CD14-positive monocyte (primary cell): ENCODE data around the gene HOXB5. TPM values are rescaled to one million over a fixed set of nuclear protein-coding genes. Genes with fewer than 3 reads are reported as not detected.

ENCODE experiments used
- DNase-seq, 3 donors: peaks; one replicate each; pipeline ENCODE4 v3.0.0-alpha.2; 2011 to 2022
- H2AFZ ChIP-seq: 2 replicates; pipeline ENCODE4 v1.6.0; 2012; ENCODE audit warnings: mild to moderate bottlenecking, low read depth, low read length, inconsistent platforms; ENCODE audit not compliant: insufficient read depth, poor library complexity, severe bottlenecking
- H3K27ac ChIP-seq, 2 donors: 1 replicate in 1 of 2; 2 replicates in 1 of 2; pipeline ENCODE4 v1.5.1; 2012 to 2013; ENCODE audit warnings: low read length in 2 of 2, control low read depth in 1 of 2, inconsistent platforms in 1 of 2, low read depth in 1 of 2, mild to moderate bottlenecking in 1 of 2
- H3K27me3 ChIP-seq, 2 donors: one replicate each; pipeline versions ENCODE4 v1.6.0 to v1.6.1; 2011 to 2013; ENCODE audit warnings: low read length in 2 of 2; ENCODE audit not compliant: control insufficient read depth in 2 of 2, insufficient read depth in 2 of 2
- H3K36me3 ChIP-seq, 2 donors: replicated peaks in 1 of 2; 1 replicate in 1 of 2; 2 replicates in 1 of 2; pipeline versions ENCODE4 v1.5.1 to v1.6.1; 2012 to 2013; ENCODE audit warnings: low read length in 2 of 2, control low read depth in 1 of 2, inconsistent platforms in 1 of 2, mild to moderate bottlenecking in 1 of 2; ENCODE audit not compliant: insufficient read depth in 2 of 2, control insufficient read depth in 1 of 2
- H3K4me1 ChIP-seq, 2 donors: 1 replicate in 1 of 2; 2 replicates in 1 of 2; pipeline versions ENCODE4 v1.5.1 to v1.6.1; 2012 to 2013; ENCODE audit warnings: low read length in 2 of 2, control low read depth in 1 of 2, inconsistent platforms in 1 of 2, mild to moderate bottlenecking in 1 of 2, moderate library complexity in 1 of 2; ENCODE audit not compliant: insufficient read depth in 2 of 2, control insufficient read depth in 1 of 2
- H3K4me2 ChIP-seq: replicated peaks from 2 replicates; pipeline ENCODE3; 2012; ENCODE audit warnings: low read length, moderate library complexity, mild to moderate bottlenecking; ENCODE audit not compliant: poor library complexity, severe bottlenecking; ENCODE audit errors: extremely low read depth
- H3K4me3 ChIP-seq, 3 experiments: fragments of 200-600 bp in 1 of 3; sonication (generic) in 1 of 3; replicated peaks in 1 of 3; 1 replicate in 2 of 3; 2 replicates in 1 of 3; pipeline ENCODE4 v1.5.1; 2011 to 2013; ENCODE audit warnings: low read length in 3 of 3, mild to moderate bottlenecking in 3 of 3, control low read depth in 2 of 3, low read depth in 2 of 3, inconsistent platforms in 1 of 3, moderate library complexity in 1 of 3
- H3K79me2 ChIP-seq: 2 replicates; pipeline ENCODE4 v1.6.0; 2012; ENCODE audit warnings: mild to moderate bottlenecking, control low read depth, inconsistent platforms, low read length, moderate library complexity; ENCODE audit not compliant: insufficient read depth
- H3K9ac ChIP-seq: 2 replicates; pipeline ENCODE4 v1.6.0; 2017; ENCODE audit warnings: low read length, mild to moderate bottlenecking; ENCODE audit not compliant: insufficient read depth, poor library complexity, severe bottlenecking
- H3K9me3 ChIP-seq, 2 donors: replicated peaks in 1 of 2; 1 replicate in 1 of 2; 2 replicates in 1 of 2; pipeline versions ENCODE4 v1.5.1 to v1.6.1; 2012 to 2013; ENCODE audit warnings: low read length in 2 of 2, control low read depth in 1 of 2; ENCODE audit not compliant: control insufficient read depth in 1 of 2, insufficient read depth in 1 of 2
- H4K20me1 ChIP-seq: 2 replicates; pipeline ENCODE4 v1.6.0; 2012; ENCODE audit warnings: mild to moderate bottlenecking, low read length, control low read depth, moderate library complexity; ENCODE audit not compliant: insufficient read depth
- H3K27ac Mint-ChIP-seq, 7 donors: one replicate each; pipeline ENCODE4 v1.8.0; 2020; ENCODE audit warnings: mild to moderate bottlenecking in 7 of 7, mixed read lengths in 7 of 7, moderate library complexity in 6 of 7, inconsistent platforms in 2 of 7
- H3K27me3 Mint-ChIP-seq, 3 donors: one replicate each; pipeline ENCODE4 v1.8.0; 2021 to 2022; ENCODE audit warnings: low read depth in 3 of 3, mild to moderate bottlenecking in 3 of 3, mixed read lengths in 3 of 3, moderate library complexity in 3 of 3, inconsistent platforms in 1 of 3
- H3K36me3 Mint-ChIP-seq, 2 donors: one replicate each; pipeline ENCODE4 v1.8.0; 2020; ENCODE audit warnings: mixed read lengths in 2 of 2, inconsistent platforms in 1 of 2, mild to moderate bottlenecking in 1 of 2
- H3K4me1 Mint-ChIP-seq: one replicate; pipeline ENCODE4 v1.8.0; 2020; ENCODE audit warnings: mild to moderate bottlenecking, mixed read lengths
- H3K4me3 Mint-ChIP-seq, 2 donors: one replicate each; pipeline ENCODE4 v1.8.0; 2020; ENCODE audit warnings: mild to moderate bottlenecking in 2 of 2, mixed read lengths in 2 of 2, moderate library complexity in 1 of 2
- H3K9me3 Mint-ChIP-seq, 7 donors: one replicate each; pipeline ENCODE4 v1.8.0; 2020 to 2022; ENCODE audit warnings: mixed read lengths in 7 of 7, mild to moderate bottlenecking in 6 of 7, moderate library complexity in 6 of 7, inconsistent platforms in 2 of 7
- WGBS: methylation state at CpG from one replicate; pipeline ENCODE4 v1.1.5; 2013; ENCODE audit warnings: missing lambda C conversion rate; ENCODE audit not compliant: insufficient coverage; 5-methylcytosine and 5-hydroxymethylcytosine counted together
- intact Hi-C, 2 donors: fragments of 100-400 bp; cut with micrococcal nuclease; formaldehyde crosslinking; loops; one replicate each; pipeline versions ENCODE4 v1.15.0 to v1.15.1; 2023
- polyA plus RNA-seq, 3 donors: library from polyadenylated mRNA; depleted of rRNA in 1 of 3; unstranded in 2 of 3; stranded (reverse) in 1 of 3; fragments of 300-500 nt in 2 of 3; fragments of >200 nt in 1 of 3; fragmentation: Illumina TruSeq in 2 of 3; gene quantifications; 1 replicate in 2 of 3; 2 replicates in 1 of 3; pipeline ENCODE4 v1.2.3, GENCODE V29; 2012 to 2021
- TF ChIP-seq, protein P1 (sequence below): fragments of 200-600 bp; IDR thresholded peaks from one replicate; pipeline ENCODE4 v1.8.0; 2022; ENCODE audit warnings: antibody characterized with exemption, mild to moderate bottlenecking

Gene HOXB5
- polyA plus RNA-seq, 3 donors = not detected

DNA sequence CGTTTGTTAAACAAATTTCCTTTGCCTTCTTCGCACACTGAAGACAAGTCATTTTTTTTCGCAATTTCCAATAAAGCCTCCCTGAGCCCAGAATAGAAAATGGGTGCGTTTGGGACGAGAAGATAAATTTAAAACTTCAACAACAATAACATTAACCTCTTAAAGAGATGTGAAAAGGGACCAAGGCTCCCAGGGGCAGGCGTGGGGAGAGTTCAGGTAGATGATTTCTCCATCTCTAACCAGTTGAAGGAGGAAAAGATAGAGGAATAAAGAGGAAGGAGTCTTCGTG is 14.2 kb downstream of the HOXB5 start:
- H3K27me3 Mint-ChIP-seq = peaks cover 86 to 90% (median 90%) of the 10 kb centered on the region in 3 donors
- H4K20me1 ChIP-seq = no peaks in the 10 kb centered on the region
- H3K9ac ChIP-seq = no peak overlapping the region
- no peaks in the 10 kb centered on the region for H3K36me3 ChIP-seq
- H3K4me1 ChIP-seq = peaks cover 31 to 49% of the 10 kb centered on the region in 2 donors
- intact Hi-C loops = no loop called here
- peak overlapping the region; percentile 81 to 94 for H3K4me3 Mint-ChIP-seq
- H3K9me3 Mint-ChIP-seq = peaks cover 4 to 41% (median 24%) of the 10 kb centered on the region in 7 donors
- peaks cover 13 to 21% of the 10 kb centered on the region in 2 donors for H3K36me3 Mint-ChIP-seq
- WGBS = no CpG with 5 or more reads among the region's 7 CpGs
- H3K4me3 ChIP-seq = peak overlapping the region in 1 of 3 experiments; percentile 86
- H3K27ac Mint-ChIP-seq = no peak overlapping the region
- no peak overlapping the region for H3K27ac ChIP-seq
- H2AFZ ChIP-seq = no peak overlapping the region
- H3K4me2 ChIP-seq = peak overlapping the region; percentile 99
- TF ChIP-seq, protein P1, sequence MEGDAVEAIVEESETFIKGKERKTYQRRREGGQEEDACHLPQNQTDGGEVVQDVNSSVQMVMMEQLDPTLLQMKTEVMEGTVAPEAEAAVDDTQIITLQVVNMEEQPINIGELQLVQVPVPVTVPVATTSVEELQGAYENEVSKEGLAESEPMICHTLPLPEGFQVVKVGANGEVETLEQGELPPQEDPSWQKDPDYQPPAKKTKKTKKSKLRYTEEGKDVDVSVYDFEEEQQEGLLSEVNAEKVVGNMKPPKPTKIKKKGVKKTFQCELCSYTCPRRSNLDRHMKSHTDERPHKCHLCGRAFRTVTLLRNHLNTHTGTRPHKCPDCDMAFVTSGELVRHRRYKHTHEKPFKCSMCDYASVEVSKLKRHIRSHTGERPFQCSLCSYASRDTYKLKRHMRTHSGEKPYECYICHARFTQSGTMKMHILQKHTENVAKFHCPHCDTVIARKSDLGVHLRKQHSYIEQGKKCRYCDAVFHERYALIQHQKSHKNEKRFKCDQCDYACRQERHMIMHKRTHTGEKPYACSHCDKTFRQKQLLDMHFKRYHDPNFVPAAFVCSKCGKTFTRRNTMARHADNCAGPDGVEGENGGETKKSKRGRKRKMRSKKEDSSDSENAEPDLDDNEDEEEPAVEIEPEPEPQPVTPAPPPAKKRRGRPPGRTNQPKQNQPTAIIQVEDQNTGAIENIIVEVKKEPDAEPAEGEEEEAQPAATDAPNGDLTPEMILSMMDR = no peak
- peaks cover 76 to 93% of the 10 kb centered on the region in 2 donors for H3K27me3 ChIP-seq
- H3K79me2 ChIP-seq = no peaks in the 10 kb centered on the region
- DNase-seq = no peak
- H3K9me3 ChIP-seq = peaks cover 0 to 24% of the 10 kb centered on the region in 2 donors
- peaks cover 49% of the 10 kb centered on the region for H3K4me1 Mint-ChIP-seq

DNA sequence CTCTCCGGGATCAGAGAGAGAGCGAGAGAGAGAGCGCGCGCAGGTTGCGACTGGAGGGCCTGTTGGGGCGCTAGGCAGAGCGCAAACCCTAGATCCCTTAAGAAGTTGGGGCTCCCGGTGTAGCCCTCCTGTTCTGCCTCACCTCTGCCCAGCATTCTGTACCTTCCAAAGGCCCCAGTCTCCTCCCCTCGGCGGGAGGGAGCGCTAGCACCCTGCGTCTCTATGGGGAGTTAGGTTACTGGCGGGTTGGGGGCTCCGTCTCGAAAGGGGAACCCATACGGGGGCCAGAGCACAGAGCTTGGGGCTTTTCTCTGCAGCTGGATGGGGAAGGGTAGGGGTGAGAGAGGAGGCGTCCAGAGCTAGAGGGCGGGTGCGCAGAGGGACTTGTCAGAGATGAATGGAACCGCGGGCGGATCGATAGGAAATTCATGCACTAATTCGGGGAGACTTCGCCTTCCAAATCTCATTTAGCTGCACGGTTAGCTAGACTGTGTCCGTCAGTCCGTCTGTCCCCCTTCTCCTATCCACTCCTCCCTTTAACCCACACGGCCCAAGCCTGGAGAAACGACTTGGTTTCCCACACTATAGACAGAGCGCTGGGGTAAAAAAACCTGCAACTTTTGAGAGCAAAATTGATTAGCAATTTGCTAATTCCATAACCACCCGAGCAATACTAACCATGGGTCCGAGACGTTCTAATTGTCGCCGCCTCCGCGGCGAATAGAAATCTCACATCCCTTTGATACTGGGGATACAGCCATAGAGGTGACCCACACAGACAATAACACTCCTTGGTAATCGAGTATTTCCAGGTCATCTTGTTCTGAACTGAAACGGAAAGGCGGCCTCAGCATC is 14.7 kb downstream of the HOXB5 start:
- Histone ChIP-seq H3K4me2 (peak overlapping the region; percentile 99), H3K4me1 (peaks cover 31 to 49% of the 10 kb centered on the region in 2 donors)

More for the DNA sequence above, 14.7 kb downstream of the HOXB5 start:
- Histone ChIP-seq H3K27ac (no peak overlapping the region), H3K27me3 (peaks cover 75 to 93% of the 10 kb centered on the region in 2 donors), H4K20me1 (no peaks in the 10 kb centered on the region), H3K36me3 (no peaks in the 10 kb centered on the region), H3K9ac (no peak overlapping the region), H3K79me2 (no peaks in the 10 kb centered on the region), H3K9me3 (peaks cover 0 to 24% of the 10 kb centered on the region in 2 donors), H2AFZ (peak overlapping the region; percentile 93), H3K4me3 (peak overlapping the region; percentile 58 to 86 (median 62))
- DNase-seq = no peak
- TF ChIP-seq, protein P1 = no peak
- peaks cover 49% of the 10 kb centered on the region for H3K4me1 Mint-ChIP-seq
- peaks cover 84 to 89% (median 85%) of the 10 kb centered on the region in 3 donors for H3K27me3 Mint-ChIP-seq
- 7% methylated on average over 30 of the region's 43 CpGs for WGBS
- intact Hi-C loops = no loop called here
- H3K36me3 Mint-ChIP-seq = peaks cover 13 to 17% of the 10 kb centered on the region in 2 donors
- peak overlapping the region; percentile 81 to 94 for H3K4me3 Mint-ChIP-seq
- peaks cover 4 to 41% (median 24%) of the 10 kb centered on the region in 7 donors for H3K9me3 Mint-ChIP-seq
- H3K27ac Mint-ChIP-seq = peak overlapping the region in 1 of 7 donors; percentile 75
